Hepatocyte (in vitro differentiated cells): ENCODE results near the gene ANXA2. TPM values are rescaled to one million over a fixed set of nuclear protein-coding genes. Genes with fewer than 3 reads are reported as not detected.

Source experiments
- DNase-seq: peaks from one replicate; pipeline ENCODE4 v3.0.0-alpha.2; 2016; ENCODE audit warnings: low spot score
- H2AFZ ChIP-seq: fragments of 200-600 bp; sonication (generic); 2 replicates; pipeline ENCODE4 v1.6.0; 2016; ENCODE audit warnings: antibody characterized with exemption, mild to moderate bottlenecking
- H3K27ac ChIP-seq: fragments of 200-600 bp; sonication (generic); 2 replicates; pipeline ENCODE4 v1.5.1; 2016; ENCODE audit warnings: mild to moderate bottlenecking
- H3K27me3 ChIP-seq: fragments of 200-600 bp; sonication (generic); 2 replicates; pipeline ENCODE4 v1.6.1; 2016
- H3K36me3 ChIP-seq: fragments of 200-600 bp; sonication (generic); replicated peaks from 2 replicates; pipeline ENCODE4 v1.5.1; 2016; ENCODE audit warnings: low read depth; ENCODE audit not compliant: insufficient read depth
- H3K4me1 ChIP-seq: fragments of 200-600 bp; sonication (generic); 2 replicates; pipeline ENCODE4 v1.5.1; 2016; ENCODE audit warnings: mild to moderate bottlenecking, moderate library complexity; ENCODE audit not compliant: insufficient read depth
- H3K4me2 ChIP-seq: fragments of 200-600 bp; sonication (generic); 2 replicates; pipeline ENCODE4 v1.6.0; 2016
- H3K4me3 ChIP-seq: fragments of 200-600 bp; sonication (generic); 2 replicates; pipeline ENCODE4 v1.5.1; 2016; ENCODE audit warnings: mild to moderate bottlenecking
- H3K79me2 ChIP-seq: fragments of 200-600 bp; sonication (generic); 2 replicates; pipeline ENCODE4 v1.6.0; 2017; ENCODE audit warnings: mild to moderate bottlenecking
- H3K9me2 ChIP-seq: fragments of 200-600 bp; sonication (generic); replicated peaks from 2 replicates; pipeline ENCODE4 v1.6.0; 2017; ENCODE audit warnings: mild to moderate bottlenecking; ENCODE audit not compliant: insufficient read depth
- H3K9me3 ChIP-seq: fragments of 200-600 bp; sonication (generic); 2 replicates; pipeline ENCODE4 v1.5.1; 2016; ENCODE audit warnings: low read depth, mild to moderate bottlenecking
- H4K20me1 ChIP-seq: fragments of 200-600 bp; sonication (generic); 2 replicates; pipeline ENCODE4 v1.6.0; 2016; ENCODE audit warnings: mild to moderate bottlenecking; ENCODE audit not compliant: insufficient read depth, poor library complexity, severe bottlenecking
- EZH2 ChIP-seq: fragments of 200-600 bp; sonication (generic); IDR thresholded peaks from 2 replicates; pipeline ENCODE4 v1.6.1; 2016; ENCODE audit warnings: antibody characterized with exemption, mild to moderate bottlenecking, borderline replicate concordance
- EZH2phosphoT487 ChIP-seq: fragments of 200-600 bp; sonication (generic); IDR thresholded peaks from one replicate; pipeline ENCODE4 v1.6.1; 2018; ENCODE audit warnings: antibody characterized with exemption, mild to moderate bottlenecking, low read depth, moderate library complexity; ENCODE audit not compliant: unreplicated experiment, severe bottlenecking
- WGBS: methylation state at CpG from one replicate; pipeline ENCODE4 v1.1.6; 2016; ENCODE audit warnings: low lambda C conversion rate; ENCODE audit errors: missing lambda C conversion rate; 5-methylcytosine and 5-hydroxymethylcytosine counted together
- polyA plus RNA-seq: library from polyadenylated mRNA; unstranded; fragments of >200 nt; fragmentation: Nextera tagmentation; extraction: Ambion mirVana; gene quantifications from 2 replicates; pipeline ENCODE4 v1.2.1, GENCODE V29; 2016
- total RNA-seq: library from RNA; depleted of rRNA; stranded (reverse); fragments of >200 nt; gene quantifications from 2 replicates; pipeline ENCODE4 v1.2.3, GENCODE V29; 2014
- TF ChIP-seq, protein P1 (sequence below): fragments of 200-600 bp; sonication (generic); IDR thresholded peaks from 2 replicates; pipeline ENCODE4 v1.5.1; 2016; ENCODE audit warnings: antibody characterized with exemption, mild to moderate bottlenecking; ENCODE audit not compliant: poor library complexity

ANXA2 gene
- total and polyA plus RNA-seq, 2 experiments from 2014 or later, result 1,220 to 1,699 TPM

- TF ChIP-seq EZH2phosphoT487, result no peak
- H3K4me1 ChIP-seq, result no peaks in the 10 kb centered on the region
- WGBS, result 90% methylated on average over 13 of the region's 13 CpGs
- H4K20me1 ChIP-seq, result peaks cover 23% of the 10 kb centered on the region
- H2AFZ ChIP-seq, result no peak overlapping the region
- no peak overlapping the region for H3K27ac ChIP-seq
- no peaks in the 10 kb centered on the region for H3K79me2 ChIP-seq
- H3K36me3 ChIP-seq, result peaks cover 20% of the 10 kb centered on the region
- H3K9me3 ChIP-seq, result no peaks in the 10 kb centered on the region
- H3K4me2 ChIP-seq, result no peak overlapping the region
- no peak overlapping the region for H3K4me3 ChIP-seq
- H3K9me2 ChIP-seq, result no peaks in the 10 kb centered on the region
- no peaks in the 10 kb centered on the region for H3K27me3 ChIP-seq
- no peak for DNase-seq
These were observed 50.2 kb downstream of the ANXA2 start for GRCh38 chr15:60347480-60348049.

- H3K4me1 ChIP-seq, result no peaks in the 10 kb centered on the region
- H3K36me3 ChIP-seq, result peaks cover 15% of the 10 kb centered on the region
- WGBS, result 98% methylated on average over 3 of the region's 3 CpGs
These were observed 51.1 kb downstream of the ANXA2 start for GRCh38 chr15:60346653-60347052.

DNA sequence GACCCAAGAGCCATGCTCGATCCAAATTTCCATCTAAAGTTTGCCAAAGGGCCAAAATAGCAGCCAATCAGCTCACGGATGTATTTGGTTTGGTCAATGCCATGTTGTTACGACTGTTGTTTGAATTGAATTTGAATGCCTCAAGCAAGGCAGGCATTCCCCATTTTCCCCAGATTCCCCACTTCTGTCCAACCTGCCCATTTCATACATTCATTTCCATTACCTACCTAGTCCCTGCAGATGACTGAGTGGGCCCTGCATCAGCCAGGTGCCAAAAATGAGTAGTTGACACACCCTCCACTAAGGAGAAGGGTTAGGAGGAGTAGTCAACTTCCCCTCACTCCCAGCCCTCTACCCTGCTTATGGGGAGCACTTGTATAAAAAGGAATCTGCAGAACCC is 51.7 kb downstream of the ANXA2 start:
- peaks cover 16% of the 10 kb centered on the region for H4K20me1 ChIP-seq

More at GRCh38 chr15:60346653-60347052, 51.1 kb downstream of the ANXA2 start:
- H3K4me2 ChIP-seq, result no peak overlapping the region
- no peak overlapping the region for H3K27ac ChIP-seq
- no peaks in the 10 kb centered on the region for H3K9me2 ChIP-seq
- DNase-seq, result no peak
- no peaks in the 10 kb centered on the region for H3K27me3 ChIP-seq
- no peak overlapping the region for H3K4me3 ChIP-seq
- no peak overlapping the region for H2AFZ ChIP-seq
- H3K79me2 ChIP-seq, result no peaks in the 10 kb centered on the region
- TF ChIP-seq, protein P1, sequence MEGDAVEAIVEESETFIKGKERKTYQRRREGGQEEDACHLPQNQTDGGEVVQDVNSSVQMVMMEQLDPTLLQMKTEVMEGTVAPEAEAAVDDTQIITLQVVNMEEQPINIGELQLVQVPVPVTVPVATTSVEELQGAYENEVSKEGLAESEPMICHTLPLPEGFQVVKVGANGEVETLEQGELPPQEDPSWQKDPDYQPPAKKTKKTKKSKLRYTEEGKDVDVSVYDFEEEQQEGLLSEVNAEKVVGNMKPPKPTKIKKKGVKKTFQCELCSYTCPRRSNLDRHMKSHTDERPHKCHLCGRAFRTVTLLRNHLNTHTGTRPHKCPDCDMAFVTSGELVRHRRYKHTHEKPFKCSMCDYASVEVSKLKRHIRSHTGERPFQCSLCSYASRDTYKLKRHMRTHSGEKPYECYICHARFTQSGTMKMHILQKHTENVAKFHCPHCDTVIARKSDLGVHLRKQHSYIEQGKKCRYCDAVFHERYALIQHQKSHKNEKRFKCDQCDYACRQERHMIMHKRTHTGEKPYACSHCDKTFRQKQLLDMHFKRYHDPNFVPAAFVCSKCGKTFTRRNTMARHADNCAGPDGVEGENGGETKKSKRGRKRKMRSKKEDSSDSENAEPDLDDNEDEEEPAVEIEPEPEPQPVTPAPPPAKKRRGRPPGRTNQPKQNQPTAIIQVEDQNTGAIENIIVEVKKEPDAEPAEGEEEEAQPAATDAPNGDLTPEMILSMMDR, result no peak
- TF ChIP-seq EZH2phosphoT487 (no peak), EZH2 (no peak)
- H3K9me3 ChIP-seq, result no peaks in the 10 kb centered on the region
- H4K20me1 ChIP-seq, result peaks cover 21% of the 10 kb centered on the region

DNA sequence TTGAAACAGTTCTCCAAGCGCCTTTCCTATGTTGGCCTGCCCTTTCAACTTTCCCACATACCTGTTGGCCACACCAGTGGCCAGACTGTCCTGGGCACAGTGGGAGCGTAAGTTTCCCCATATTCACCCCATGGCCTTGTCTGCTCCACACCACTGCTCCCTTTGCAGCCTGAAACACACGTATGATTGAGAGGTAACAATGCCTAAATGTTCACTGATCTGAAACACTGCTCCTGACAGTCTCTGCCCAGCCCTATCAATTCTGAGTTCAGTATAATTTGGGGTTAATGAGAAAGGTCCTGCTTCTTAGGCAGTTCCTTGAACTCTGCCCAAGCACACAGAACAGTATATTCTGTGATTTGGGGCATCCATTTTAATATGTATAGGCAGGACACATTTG is 52.2 kb downstream of the ANXA2 start:
- DNase-seq, result no peak
- Histone ChIP-seq H3K27me3 (no peaks in the 10 kb centered on the region), H3K4me2 (no peak overlapping the region), H4K20me1 (peaks cover 13% of the 10 kb centered on the region), H3K4me1 (no peaks in the 10 kb centered on the region), H3K4me3 (no peak overlapping the region), H3K9me2 (no peaks in the 10 kb centered on the region), H3K36me3 (peaks cover 9% of the 10 kb centered on the region), H3K27ac (no peak overlapping the region), H3K9me3 (no peaks in the 10 kb centered on the region), H2AFZ (no peak overlapping the region), H3K79me2 (no peaks in the 10 kb centered on the region)
- 92% methylated on average over 3 of the region's 3 CpGs for WGBS
- TF ChIP-seq EZH2 (no peak), EZH2phosphoT487 (no peak)
- TF ChIP-seq, protein P1, result no peak

More for the DNA sequence above, 51.7 kb downstream of the ANXA2 start:
- TF ChIP-seq, protein P1, result no peak
- no peak for TF ChIP-seq EZH2phosphoT487
- TF ChIP-seq EZH2, result no peak
- H3K9me3 ChIP-seq, result no peaks in the 10 kb centered on the region
- no peaks in the 10 kb centered on the region for H3K27me3 ChIP-seq
- no peak overlapping the region for H2AFZ ChIP-seq
- no peak overlapping the region for H3K27ac ChIP-seq
- 93% methylated on average over 3 of the region's 3 CpGs for WGBS
- H3K4me2 ChIP-seq, result no peak overlapping the region
- no peak overlapping the region for H3K4me3 ChIP-seq
- H3K36me3 ChIP-seq, result peaks cover 9% of the 10 kb centered on the region
- H3K79me2 ChIP-seq, result no peaks in the 10 kb centered on the region
- no peaks in the 10 kb centered on the region for H3K9me2 ChIP-seq
- no peak for DNase-seq
- no peaks in the 10 kb centered on the region for H3K4me1 ChIP-seq
